Hippocampal formation (tissue), 2 donors: ENCODE measurements around the gene TMCC2.
A peak's percentile ranks its signal among the peaks of the same experiment; 100 is the strongest.

Source experiments
- DNase-seq, 2 donors: peaks; one replicate each; lab custom pipeline; 2025; lab: John Stamatoyannopoulos, UW

Gene TMCC2

GRCh38 chr1:205303247-205303888 is 75.6 kb downstream of the TMCC2 start:
- no peak for DNase-seq

- no peak for DNase-seq
Observed at GRCh38 chr1:205304046-205304694, 76.4 kb downstream of the TMCC2 start.

GRCh38 chr1:205304695-205305070 is 76.9 kb downstream of the TMCC2 start:
- DNase-seq: no peak

GRCh38 chr1:205306929-205307566 is 79.3 kb downstream of the TMCC2 start:
- DNase-seq: no peak

GRCh38 chr1:205309741-205310140 is 82.0 kb downstream of the TMCC2 start:
- no peak for DNase-seq

- no peak for DNase-seq
Observed at GRCh38 chr1:205310976-205311704, 83.4 kb downstream of the TMCC2 start.

GRCh38 chr1:205312866-205313562 is 85.3 kb downstream of the TMCC2 start:
- no peak for DNase-seq

- peak; percentile 20 to 60 for DNase-seq
Observed at GRCh38 chr1:205313563-205314308, 86.0 kb downstream of the TMCC2 start.

GRCh38 chr1:205315008-205315618 is 87.4 kb downstream of the TMCC2 start:
- no peak for DNase-seq

GRCh38 chr1:205316161-205316566 is 88.4 kb downstream of the TMCC2 start:
- DNase-seq: no peak

- peak in 1 of 2 donors; percentile 3 for DNase-seq
Observed at GRCh38 chr1:205317311-205317917, 89.7 kb downstream of the TMCC2 start.

- no peak for DNase-seq
Observed at GRCh38 chr1:205318231-205318991, 90.7 kb downstream of the TMCC2 start.

- DNase-seq: peak in 1 of 2 donors; percentile 2
Observed at GRCh38 chr1:205319081-205320018, 91.6 kb downstream of the TMCC2 start.

GRCh38 chr1:205321162-205321958 is 93.6 kb downstream of the TMCC2 start, which contains the start of gene NUAK2:
TSS of gene NUAK2 (minus strand) at chr1:205321745. CDS start at chr1:205321628, 117 bp downstream.
- DNase-seq: peak; percentile 85 to 89

- DNase-seq: no peak
Observed at GRCh38 chr1:205321959-205322283, 94.2 kb downstream of the TMCC2 start.
